GM12878 (cell line): ENCODE measurements around the gene ERP27. TPM values are rescaled to one million over a fixed set of nuclear protein-coding genes. Genes with fewer than 3 reads are reported as not detected.

ENCODE experiments used
- ATAC-seq: fragments of 200-7000 bp; cut with Tn5 transposase; 3 replicates; pipeline ENCODE4 v1.9.1; 2020; ENCODE audit warnings: mild to moderate bottlenecking, moderate library complexity
- BruUV-seq: library from RNA; stranded (reverse); fragments of 400-500 nt; replicated peaks from 2 replicates; lab custom pipeline; 2021; lab: Mats Ljungman, UMichigan
- CTCF ChIA-PET: fragments of 300-600 bp; sonication (Branson Sonifier 250); formaldehyde crosslinking; extraction: SDS; loops from one replicate; lab custom pipeline; 2021; ENCODE audit warnings: inconsistent platforms; lab: Yijun Ruan, JAX
- POLR2A ChIA-PET: fragments of 350-600 bp; formaldehyde crosslinking; extraction: SDS; loops from one replicate; lab custom pipeline; 2021; ENCODE audit warnings: inconsistent platforms; lab: Charles Lee
- RAD21 ChIA-PET: fragments of 300-600 bp; sonication (Branson Sonifier 250); formaldehyde crosslinking; loops from one replicate; lab custom pipeline; 2023; ENCODE audit warnings: antibody characterized with exemption; ENCODE audit not compliant: unreplicated experiment; lab: Charles Lee
- SMC1A ChIA-PET: fragments of 300-600 bp; sonication (Branson Sonifier 250); formaldehyde crosslinking; loops from one replicate; lab custom pipeline; 2023; ENCODE audit not compliant: unreplicated experiment, uncharacterized antibody; lab: Charles Lee
- DNase-seq: peaks from one replicate; pipeline ENCODE4 v3.0.0-alpha.2; 2011; ENCODE audit warnings: low read depth, low spot score
- FAIRE-seq: peaks from 3 replicates; lab custom pipeline; 2011; peaks lifted over from hg19 to GRCh38; lab: Jason Lieb, UNC
- H2AFZ ChIP-seq: 2 replicates; pipeline ENCODE4 v1.6.0; 2011; ENCODE audit warnings: low read depth, low read length, control low read depth; ENCODE audit not compliant: control insufficient read depth
- H3K27ac ChIP-seq: 2 replicates; pipeline ENCODE4 v1.5.1; 2011; ENCODE audit warnings: control low read depth; ENCODE audit not compliant: control insufficient read depth, insufficient read depth
- H3K27me3 ChIP-seq, 2 experiments: replicated peaks in 1 of 2; 2 replicates each; pipeline versions ENCODE4 v1.6.0 to v1.6.1; 2011; ENCODE audit warnings: low read length in 1 of 2; ENCODE audit not compliant: control insufficient read depth in 2 of 2, insufficient read depth in 2 of 2
- H3K36me3 ChIP-seq, 2 experiments: 2 replicates each; pipeline ENCODE4 v1.5.1; 2011; ENCODE audit warnings: low read length in 1 of 2; ENCODE audit not compliant: control insufficient read depth in 2 of 2, insufficient read depth in 2 of 2
- H3K4me1 ChIP-seq: 2 replicates; pipeline ENCODE4 v1.6.1; 2011; ENCODE audit warnings: mild to moderate bottlenecking, low read length, moderate library complexity, mixed read lengths; ENCODE audit not compliant: control insufficient read depth, insufficient read depth
- H3K4me2 ChIP-seq: 2 replicates; pipeline ENCODE4 v1.6.0; 2011; ENCODE audit warnings: control low read depth; ENCODE audit not compliant: control insufficient read depth, insufficient read depth
- H3K4me3 ChIP-seq: fragments of 200-600 bp; sonication (generic); 2 replicates; pipeline ENCODE4 v1.5.1; 2016
- H3K79me2 ChIP-seq: 2 replicates; pipeline ENCODE4 v1.6.0; 2011; ENCODE audit warnings: low read length; ENCODE audit not compliant: control insufficient read depth, insufficient read depth
- H3K9ac ChIP-seq: 2 replicates; pipeline ENCODE4 v1.8.0; 2011; ENCODE audit warnings: low read length, control low read depth, mixed read lengths; ENCODE audit not compliant: control insufficient read depth, insufficient read depth
- H3K9me3 ChIP-seq: replicated peaks from 3 replicates; pipeline ENCODE4 v1.5.1; 2011; ENCODE audit warnings: mild to moderate bottlenecking, low read length; ENCODE audit not compliant: control insufficient read depth, insufficient read depth
- H4K20me1 ChIP-seq: 2 replicates; pipeline ENCODE4 v1.6.0; 2011; ENCODE audit not compliant: control insufficient read depth, insufficient read depth
- ATF2 ChIP-seq: IDR thresholded peaks from 2 replicates; pipeline ENCODE4 v1.6.1; 2012; ENCODE audit warnings: low read length, inconsistent platforms
- BACH1 ChIP-seq: fragments of 450-650 bp; IDR thresholded peaks from 2 replicates; pipeline ENCODE4 v1.6.1; 2017; ENCODE audit warnings: mild to moderate bottlenecking, borderline replicate concordance
- BCL11A ChIP-seq: IDR thresholded peaks from 2 replicates; pipeline ENCODE4 v1.6.1; 2011; ENCODE audit warnings: low read depth, low read length
- BMI1 ChIP-seq: fragments of 450-650 bp; IDR thresholded peaks from 2 replicates; pipeline ENCODE4 v1.6.1; 2016; ENCODE audit warnings: mild to moderate bottlenecking, moderate library complexity, borderline replicate concordance
- DPF2 ChIP-seq: fragments of 450-650 bp; IDR thresholded peaks from 2 replicates; pipeline ENCODE4 v1.6.1; 2017; ENCODE audit warnings: mild to moderate bottlenecking
- EED ChIP-seq: sonication (generic); IDR thresholded peaks from 2 replicates; pipeline ENCODE4 v1.6.1; 2016; ENCODE audit warnings: antibody characterized with exemption, low read depth
- EP300 ChIP-seq, 2 experiments: fragments of 150-350 bp in 1 of 2; IDR thresholded peaks; 2 replicates each; pipeline ENCODE4 v1.6.1; 2011 to 2012; ENCODE audit warnings: low read depth in 2 of 2, low read length in 2 of 2, borderline replicate concordance in 1 of 2, improper control_type of control experiment in 1 of 2, inconsistent platforms in 1 of 2; ENCODE audit not compliant: control insufficient read depth in 1 of 2
- IRF4 ChIP-seq: IDR thresholded peaks from 2 replicates; pipeline ENCODE4 v1.6.1; 2011; ENCODE audit warnings: low read depth, low read length
- NFIC ChIP-seq: IDR thresholded peaks from 2 replicates; pipeline ENCODE4 v1.6.1; 2012; ENCODE audit warnings: low read depth, mild to moderate bottlenecking, inconsistent platforms, low read length, moderate library complexity
- PKNOX1 ChIP-seq: fragments of 450-650 bp; IDR thresholded peaks from 2 replicates; pipeline ENCODE4 v1.6.1; 2016; ENCODE audit warnings: mild to moderate bottlenecking
- POLR2A ChIP-seq: IDR thresholded peaks from 2 replicates; pipeline ENCODE4 v1.6.1; 2011; ENCODE audit warnings: low read depth, mild to moderate bottlenecking, low read length
- RUNX3 ChIP-seq: IDR thresholded peaks from 2 replicates; pipeline ENCODE4 v1.6.1; 2012; ENCODE audit warnings: low read length, inconsistent platforms
- SKIL ChIP-seq: fragments of 450-650 bp; IDR thresholded peaks from 2 replicates; pipeline ENCODE4 v1.6.1; 2017; ENCODE audit warnings: mild to moderate bottlenecking, low read depth, inconsistent platforms; ENCODE audit not compliant: poor library complexity, severe bottlenecking
- WGBS: methylation state at CpG from one replicate; pipeline ENCODE4 v1.1.6; 2016; ENCODE audit warnings: low lambda C conversion rate; ENCODE audit not compliant: insufficient replicate concordance, insufficient coverage; ENCODE audit errors: missing lambda C conversion rate; 5-methylcytosine and 5-hydroxymethylcytosine counted together
- in situ Hi-C: fragments of 300-500 bp; cut with MboI; formaldehyde crosslinking; loops from 9 replicates; pipeline ENCODE4 v1.14.3; 2018; ENCODE audit warnings: mixed read lengths
- intact Hi-C: fragments of 100-400 bp; cut with micrococcal nuclease; formaldehyde crosslinking; loops from one replicate; pipeline ENCODE4 v1.14.2; 2022; ENCODE audit not compliant: unreplicated experiment
- polyA plus RNA-seq, 11 experiments: library from polyadenylated mRNA; depleted of rRNA in 4 of 11; unstranded in 6 of 11; stranded (reverse) in 5 of 11; fragments of >200 nt; fragmentation: Nextera tagmentation in 4 of 11; fragmentation: Illumina TruSeq in 1 of 11; extraction: Ambion mirVana in 4 of 11; extraction: Trizol in 1 of 11; gene quantifications; 1 replicate in 1 of 11; 2 replicates in 10 of 11; pipeline versions ENCODE4 v1.2.1 to v1.2.3, GENCODE V29; 2011 to 2016; ENCODE audit warnings: inconsistent platforms in 2 of 11, missing spikeins in 2 of 11, low read depth in 1 of 11
- total RNA-seq, 4 experiments: library from RNA; depleted of rRNA in 3 of 4; stranded (reverse); fragments of >200 nt in 3 of 4; fragmentation: Illumina TruSeq in 1 of 4; extraction: Trizol in 1 of 4; gene quantifications; 2 replicates each; pipeline versions ENCODE4 v1.2.1 to v1.2.3, GENCODE V29; 2013 to 2021
- TF ChIP-seq, protein P1 (sequence below): fragments of 450-650 bp; IDR thresholded peaks from 2 replicates; pipeline ENCODE4 v1.6.1; 2017; ENCODE audit warnings: low read depth, mild to moderate bottlenecking, moderate library complexity
- TF ChIP-seq, protein P2 (sequence below): fragments of 450-650 bp; IDR thresholded peaks from 2 replicates; pipeline ENCODE4 v1.6.1; 2016; ENCODE audit warnings: mild to moderate bottlenecking

ERP27 gene
- total and polyA plus RNA-seq, 10 of the 15 experiments (the other 5 are each of a cell fraction or from before 2014, with no cell fraction given) = 0.91 to 2.4 (median 1.4) TPM

DNA sequence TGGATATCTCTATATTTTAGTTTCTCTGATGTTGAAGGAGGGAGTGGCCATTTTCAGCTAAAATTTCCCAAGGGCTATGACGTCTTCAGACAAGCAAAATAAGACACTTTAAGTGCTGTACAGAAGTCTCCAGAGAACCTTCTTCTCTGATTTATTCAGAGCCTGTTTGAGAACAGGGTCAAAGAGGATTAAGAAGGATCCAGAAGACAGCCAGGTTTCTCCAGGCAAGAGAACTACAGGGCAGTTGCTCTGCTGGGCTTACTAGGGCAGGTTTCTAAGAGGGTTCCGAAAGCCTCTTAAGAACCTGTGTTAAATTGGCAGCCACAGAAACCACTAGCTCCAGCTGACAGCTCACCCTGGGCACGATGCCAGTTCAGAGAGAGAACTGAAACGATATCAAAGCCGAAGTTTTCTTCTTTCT lies 53.9 kb downstream of the ERP27 start:
- H3K4me3 ChIP-seq = no peak overlapping the region
- ChIA-PET POLR2A (interaction anchor here (1.0 kb wide), 1 partner anchor 14 kb away, joined by 3 read pairs; no protein-coding TSS in a partner anchor), CTCF (interaction anchor here (0.9 to 1.4 kb wide), 4 partner anchors 9 to 82 kb away, joined by 3 to 5 read pairs (median 3); partner anchors contain the start of gene ERP27), SMC1A (interaction anchor here (0.7 to 1.7 kb wide), 9 partner anchors 10 to 113 kb away, joined by 3 to 7 read pairs (median 3); partner anchors contain the start of gene ARHGDIB), RAD21 (interaction anchor here (0.8 to 1.4 kb wide), 4 partner anchors 75 to 337 kb away, joined by 3 to 4 read pairs (median 4); partner anchors contain the start of gene RERG)
- BruUV-seq = no TSS peak
- H3K9ac ChIP-seq = no peak overlapping the region
- H3K4me2 ChIP-seq = peak overlapping the region; percentile 55
- peak; percentile 70 for DNase-seq
- H3K27ac ChIP-seq = no peak overlapping the region
- H3K79me2 ChIP-seq = no peaks in the 10 kb centered on the region
- H2AFZ ChIP-seq = peak overlapping the region; percentile 50
- intact Hi-C loops (loop anchor here (5.0 kb wide), 1 partner anchor 37 kb away; no protein-coding TSS in a partner anchor), in situ Hi-C loops (no loop called here)
- H4K20me1 ChIP-seq = no peaks in the 10 kb centered on the region
- FAIRE-seq = peak; percentile 98
- peak; percentile 99 for ATAC-seq
- H3K4me1 ChIP-seq = peaks cover 9% of the 10 kb centered on the region; the same call in 1 of the 2 replicates
- H3K27me3 ChIP-seq = no peaks in the 10 kb centered on the region; a peak in 3 of 4 replicates
- no peaks in the 10 kb centered on the region for H3K9me3 ChIP-seq
- no peaks in the 10 kb centered on the region for H3K36me3 ChIP-seq
- 1% methylated on average over 5 of the region's 5 CpGs for WGBS
- TF ChIP-seq ATF2 (peak; percentile 52; the same call in 1 of the 2 replicates), EED (0 out of 2 replicates have a peak, but pooled peaks have one; percentile 18), NFIC (0 out of 2 replicates have a peak, but pooled peaks have one; percentile 40), BCL11A (peak; percentile 51; the same call in 1 of the 2 replicates), EP300 (IDR thresholded peaks at IDR 0.05; ENCODE audit: borderline replicate concordance in 1 of 2, control insufficient read depth in 1 of 2, low read depth in 2 of 2, low read length in 2 of 2) (peak in 1 of 2 experiments; percentile 36; a peak in 1 of 4 replicates), IRF4 (0 out of 2 replicates have a peak, but pooled peaks have one; percentile 24), RUNX3 (peak; percentile 97), SKIL (peak; percentile 45), BACH1 (no peak), POLR2A (no peak), DPF2 (peak; percentile 73), PKNOX1 (peak; percentile 72), BMI1 (0 out of 2 replicates have a peak, but pooled peaks have one; percentile 15)
- TF ChIP-seq, protein P1, sequence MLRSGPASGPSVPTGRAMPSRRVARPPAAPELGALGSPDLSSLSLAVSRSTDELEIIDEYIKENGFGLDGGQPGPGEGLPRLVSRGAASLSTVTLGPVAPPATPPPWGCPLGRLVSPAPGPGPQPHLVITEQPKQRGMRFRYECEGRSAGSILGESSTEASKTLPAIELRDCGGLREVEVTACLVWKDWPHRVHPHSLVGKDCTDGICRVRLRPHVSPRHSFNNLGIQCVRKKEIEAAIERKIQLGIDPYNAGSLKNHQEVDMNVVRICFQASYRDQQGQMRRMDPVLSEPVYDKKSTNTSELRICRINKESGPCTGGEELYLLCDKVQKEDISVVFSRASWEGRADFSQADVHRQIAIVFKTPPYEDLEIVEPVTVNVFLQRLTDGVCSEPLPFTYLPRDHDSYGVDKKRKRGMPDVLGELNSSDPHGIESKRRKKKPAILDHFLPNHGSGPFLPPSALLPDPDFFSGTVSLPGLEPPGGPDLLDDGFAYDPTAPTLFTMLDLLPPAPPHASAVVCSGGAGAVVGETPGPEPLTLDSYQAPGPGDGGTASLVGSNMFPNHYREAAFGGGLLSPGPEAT = no peak
- TF ChIP-seq, protein P2, sequence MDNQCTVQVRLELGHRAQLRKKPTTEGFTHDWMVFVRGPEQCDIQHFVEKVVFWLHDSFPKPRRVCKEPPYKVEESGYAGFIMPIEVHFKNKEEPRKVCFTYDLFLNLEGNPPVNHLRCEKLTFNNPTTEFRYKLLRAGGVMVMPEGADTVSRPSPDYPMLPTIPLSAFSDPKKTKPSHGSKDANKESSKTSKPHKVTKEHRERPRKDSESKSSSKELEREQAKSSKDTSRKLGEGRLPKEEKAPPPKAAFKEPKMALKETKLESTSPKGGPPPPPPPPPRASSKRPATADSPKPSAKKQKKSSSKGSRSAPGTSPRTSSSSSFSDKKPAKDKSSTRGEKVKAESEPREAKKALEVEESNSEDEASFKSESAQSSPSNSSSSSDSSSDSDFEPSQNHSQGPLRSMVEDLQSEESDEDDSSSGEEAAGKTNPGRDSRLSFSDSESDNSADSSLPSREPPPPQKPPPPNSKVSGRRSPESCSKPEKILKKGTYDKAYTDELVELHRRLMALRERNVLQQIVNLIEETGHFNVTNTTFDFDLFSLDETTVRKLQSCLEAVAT = peak; percentile 73
